Mesenchymal stem cell (in vitro differentiated cells and primary cell): Measurements from ENCODE around the gene DDX49.

Experiments used
- DNase-seq: peaks from one replicate; pipeline ENCODE4 v3.0.0-alpha.2; 2013
- H2AFZ ChIP-seq: one replicate; pipeline ENCODE4 v1.6.1; 2013; ENCODE audit warnings: low read depth, mild to moderate bottlenecking, control low read depth, inconsistent platforms, low read length, moderate library complexity
- H2AK5ac ChIP-seq: 2 replicates; pipeline ENCODE4 v1.6.1; 2013; ENCODE audit warnings: low read length, moderate library complexity, mild to moderate bottlenecking, inconsistent platforms; ENCODE audit not compliant: severe bottlenecking
- H2BK120ac ChIP-seq: one replicate; pipeline ENCODE4 v1.6.1; 2013; ENCODE audit warnings: low read depth, mild to moderate bottlenecking, inconsistent platforms, low read length, moderate library complexity
- H2BK12ac ChIP-seq, 2 experiments: one replicate each; pipeline ENCODE4 v1.6.1; 2013; ENCODE audit warnings: inconsistent platforms in 2 of 2, low read length in 2 of 2, mild to moderate bottlenecking in 2 of 2, moderate library complexity in 2 of 2, control low read depth in 1 of 2
- H2BK15ac ChIP-seq: one replicate; pipeline ENCODE4 v1.6.1; 2013; ENCODE audit warnings: mild to moderate bottlenecking, low read depth, inconsistent platforms; ENCODE audit not compliant: poor library complexity, severe bottlenecking
- H2BK5ac ChIP-seq: 2 replicates; pipeline ENCODE4 v1.6.1; 2013; ENCODE audit warnings: low read depth, mild to moderate bottlenecking, low read length, control low read depth, inconsistent platforms; ENCODE audit not compliant: poor library complexity, severe bottlenecking
- H3K14ac ChIP-seq, 2 experiments: one replicate each; pipeline ENCODE4 v1.6.1; 2013; ENCODE audit warnings: inconsistent platforms in 2 of 2, low read length in 2 of 2, control low read depth in 1 of 2, mild to moderate bottlenecking in 1 of 2, moderate library complexity in 1 of 2
- H3K18ac ChIP-seq, 2 experiments: one replicate each; pipeline ENCODE4 v1.6.1; 2013; ENCODE audit warnings: inconsistent platforms in 2 of 2, low read length in 2 of 2, control low read depth in 1 of 2, low read depth in 1 of 2, mild to moderate bottlenecking in 1 of 2
- H3K23ac ChIP-seq, 2 experiments: one replicate each; pipeline ENCODE4 v1.6.1; 2013; ENCODE audit warnings: inconsistent platforms in 2 of 2, low read length in 2 of 2, mild to moderate bottlenecking in 2 of 2, moderate library complexity in 2 of 2, control low read depth in 1 of 2
- H3K27ac ChIP-seq: 2 replicates; pipeline ENCODE4 v1.5.1; 2013; ENCODE audit warnings: mild to moderate bottlenecking, moderate library complexity, low read length, control low read depth, inconsistent platforms; ENCODE audit not compliant: poor library complexity, severe bottlenecking
- H3K27me3 ChIP-seq, 2 experiments: 2 replicates each; pipeline versions ENCODE4 v1.6.1 to v1.7.0; 2013; ENCODE audit warnings: low read length in 2 of 2, mild to moderate bottlenecking in 2 of 2, moderate library complexity in 2 of 2, control low read depth in 1 of 2, inconsistent platforms in 1 of 2; ENCODE audit not compliant: control insufficient read depth in 1 of 2, insufficient read depth in 1 of 2
- H3K36me3 ChIP-seq, 2 experiments: 2 replicates each; pipeline versions ENCODE4 v1.6.1 to v1.7.0; 2013; ENCODE audit warnings: low read length in 2 of 2, control low read depth in 1 of 2, inconsistent platforms in 1 of 2, low read depth in 1 of 2, mild to moderate bottlenecking in 1 of 2; ENCODE audit not compliant: insufficient read depth in 2 of 2, control insufficient read depth in 1 of 2
- H3K4ac ChIP-seq, 2 experiments: one replicate each; pipeline ENCODE4 v1.6.1; 2013; ENCODE audit warnings: inconsistent platforms in 2 of 2, low read length in 2 of 2, mild to moderate bottlenecking in 2 of 2, moderate library complexity in 2 of 2, control low read depth in 1 of 2, low read depth in 1 of 2
- H3K4me1 ChIP-seq: 2 replicates; pipeline ENCODE4 v1.6.1; 2013; ENCODE audit warnings: low read depth, low read length, control low read depth; ENCODE audit not compliant: control insufficient read depth, insufficient read depth
- H3K4me2 ChIP-seq: 2 replicates; pipeline ENCODE4 v1.6.1; 2013; ENCODE audit warnings: low read length, mild to moderate bottlenecking, inconsistent platforms; ENCODE audit not compliant: poor library complexity, severe bottlenecking
- H3K4me3 ChIP-seq, 2 experiments: 2 replicates each; pipeline versions ENCODE4 v1.5.1 to v1.7.0; 2013; ENCODE audit warnings: low read length in 2 of 2, mild to moderate bottlenecking in 2 of 2, control low read depth in 1 of 2, low read depth in 1 of 2; ENCODE audit not compliant: insufficient read depth in 1 of 2
- H3K79me1 ChIP-seq: replicated peaks from 2 replicates; pipeline ENCODE4 v1.6.1; 2013; ENCODE audit warnings: mild to moderate bottlenecking, control low read depth, low read length, inconsistent platforms; ENCODE audit not compliant: poor library complexity, severe bottlenecking
- H3K9ac ChIP-seq: 2 replicates; pipeline ENCODE4 v1.7.0; 2013; ENCODE audit warnings: mild to moderate bottlenecking, low read length, moderate library complexity
- H3K9me3 ChIP-seq: 2 replicates; pipeline ENCODE4 v1.7.0; 2013; ENCODE audit warnings: mild to moderate bottlenecking, low read length; ENCODE audit not compliant: control insufficient read depth
- H4K8ac ChIP-seq: one replicate; pipeline ENCODE4 v1.6.1; 2013; ENCODE audit warnings: inconsistent platforms, mild to moderate bottlenecking, low read length, moderate library complexity
- H4K91ac ChIP-seq: one replicate; pipeline ENCODE4 v1.6.1; 2013; ENCODE audit warnings: mild to moderate bottlenecking, low read length, inconsistent platforms
- WGBS: methylation state at CpG from one replicate; pipeline ENCODE4 v1.1.7; 2013; ENCODE audit warnings: mixed read lengths; 5-methylcytosine and 5-hydroxymethylcytosine counted together

The DDX49 gene

DNA sequence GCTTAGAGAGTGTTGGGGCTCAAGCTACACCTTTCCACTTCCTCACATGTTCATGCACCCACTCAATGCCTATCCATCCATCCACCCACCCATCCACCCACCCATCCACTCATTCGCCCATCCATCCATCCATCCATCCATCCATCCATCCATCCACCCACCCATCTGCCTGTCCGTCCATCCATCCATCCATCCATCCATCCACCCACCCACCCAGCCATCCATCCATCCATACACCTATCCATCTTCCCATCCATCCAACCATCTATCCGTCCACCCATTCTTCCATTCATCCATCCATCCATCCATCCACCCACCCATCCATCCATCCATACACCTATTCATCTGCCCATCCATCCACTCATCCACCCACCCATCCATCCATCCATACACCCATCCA lies 34.6 kb downstream of the DDX49 start:
- no peak overlapping the region for H2BK15ac ChIP-seq
- H3K4ac ChIP-seq, result no peak overlapping the region
- no peak overlapping the region for H3K27ac ChIP-seq
- H3K79me1 ChIP-seq, result no peaks in the 10 kb centered on the region
- H2BK5ac ChIP-seq, result no peak overlapping the region
- H4K8ac ChIP-seq, result no peak overlapping the region
- H2BK12ac ChIP-seq, result no peak overlapping the region
- peaks cover 0 to 4% of the 10 kb centered on the region in 2 experiments for H3K27me3 ChIP-seq
- H2AFZ ChIP-seq, result no peak overlapping the region
- no peak overlapping the region for H3K23ac ChIP-seq
- H3K4me1 ChIP-seq, result no peaks in the 10 kb centered on the region
- no peak overlapping the region for H2AK5ac ChIP-seq
- no peaks in the 10 kb centered on the region for H3K9me3 ChIP-seq
- DNase-seq, result no peak
- H2BK120ac ChIP-seq, result no peak overlapping the region
- H3K36me3 ChIP-seq, result no peaks in the 10 kb centered on the region
- no peak overlapping the region for H3K9ac ChIP-seq
- H3K18ac ChIP-seq, result no peak overlapping the region
- H3K14ac ChIP-seq, result no peak overlapping the region
- no peak overlapping the region for H4K91ac ChIP-seq
- WGBS, result 82% methylated on average over 3 of the region's 3 CpGs
- H3K4me2 ChIP-seq, result no peak overlapping the region
- H3K4me3 ChIP-seq, result no peak overlapping the region

DNA sequence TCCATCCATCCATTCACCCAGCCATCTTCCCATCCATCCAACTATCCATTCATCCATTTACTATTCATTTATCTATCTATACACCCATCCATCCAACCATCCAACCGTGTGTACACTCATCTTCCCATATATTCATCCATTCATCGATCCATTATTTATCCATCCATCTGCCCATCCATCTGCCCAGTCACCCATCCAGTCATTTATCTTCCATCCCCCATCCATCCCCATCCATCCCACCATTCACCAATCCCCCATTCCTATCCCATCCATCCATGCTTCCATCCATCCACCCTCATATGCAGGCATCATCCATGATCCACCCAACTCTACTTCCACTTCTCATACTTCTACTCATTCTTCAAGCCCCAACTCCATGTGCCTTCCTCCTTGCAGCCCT lies 35.5 kb downstream of the DDX49 start:
- no peak overlapping the region for H2AK5ac ChIP-seq
- no peaks in the 10 kb centered on the region for H3K9me3 ChIP-seq
- H3K27ac ChIP-seq, result no peak overlapping the region
- no peak overlapping the region for H3K18ac ChIP-seq
- H3K14ac ChIP-seq, result no peak overlapping the region
- H3K36me3 ChIP-seq, result no peaks in the 10 kb centered on the region
- no peaks in the 10 kb centered on the region for H3K79me1 ChIP-seq
- H4K8ac ChIP-seq, result no peak overlapping the region
- H3K9ac ChIP-seq, result no peak overlapping the region
- peaks cover 0 to 5% of the 10 kb centered on the region in 2 experiments for H3K27me3 ChIP-seq
- H3K4me1 ChIP-seq, result no peaks in the 10 kb centered on the region
- no peak overlapping the region for H3K4ac ChIP-seq
- no peak for DNase-seq
- no peak overlapping the region for H4K91ac ChIP-seq
- WGBS, result 91% methylated on average over 2 of the region's 2 CpGs
- no peak overlapping the region for H2BK5ac ChIP-seq
- H2AFZ ChIP-seq, result no peak overlapping the region
- H3K4me2 ChIP-seq, result no peak overlapping the region
- no peak overlapping the region for H2BK12ac ChIP-seq
- no peak overlapping the region for H3K23ac ChIP-seq
- H2BK15ac ChIP-seq, result no peak overlapping the region
- no peak overlapping the region for H3K4me3 ChIP-seq
- no peak overlapping the region for H2BK120ac ChIP-seq

DNA sequence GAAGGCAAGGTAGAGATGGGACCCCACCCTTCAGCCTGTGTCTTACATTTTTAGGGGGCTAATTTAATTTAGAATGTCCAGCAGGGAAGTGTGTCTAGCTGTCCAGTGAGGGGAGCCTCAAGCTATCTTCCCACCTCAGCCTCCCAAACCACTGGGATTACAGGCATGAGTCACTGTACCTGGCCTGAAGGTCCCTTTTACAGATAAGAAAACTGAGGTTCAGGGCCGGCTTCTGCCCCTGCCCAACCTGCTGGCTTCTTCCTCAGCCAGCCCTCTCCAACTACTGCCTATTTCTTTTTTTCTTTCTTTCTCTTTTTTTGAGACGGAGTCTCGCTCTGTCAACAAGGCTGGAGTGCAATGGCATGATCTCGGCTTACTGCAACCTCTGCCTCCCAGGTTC lies 40.9 kb downstream of the DDX49 start:
- Histone ChIP-seq H3K14ac (no peak overlapping the region), H3K36me3 (no peaks in the 10 kb centered on the region), H3K4me3 (no peak overlapping the region), H3K18ac (no peak overlapping the region), H3K4me2 (no peak overlapping the region), H3K23ac (no peak overlapping the region), H2BK5ac (no peak overlapping the region), H3K79me1 (no peaks in the 10 kb centered on the region), H3K9ac (no peak overlapping the region), H3K4me1 (peaks cover 1% of the 10 kb centered on the region), H3K27ac (no peak overlapping the region), H3K27me3 (peaks cover 10 to 16% of the 10 kb centered on the region in 2 experiments), H2BK120ac (no peak overlapping the region), H4K8ac (no peak overlapping the region), H2AFZ (no peak overlapping the region), H2BK12ac (no peak overlapping the region), H2BK15ac (no peak overlapping the region), H4K91ac (no peak overlapping the region), H2AK5ac (no peak overlapping the region), H3K9me3 (no peaks in the 10 kb centered on the region), H3K4ac (no peak overlapping the region)
- WGBS, result 98% methylated on average over 4 of the region's 4 CpGs
- no peak for DNase-seq

DNA sequence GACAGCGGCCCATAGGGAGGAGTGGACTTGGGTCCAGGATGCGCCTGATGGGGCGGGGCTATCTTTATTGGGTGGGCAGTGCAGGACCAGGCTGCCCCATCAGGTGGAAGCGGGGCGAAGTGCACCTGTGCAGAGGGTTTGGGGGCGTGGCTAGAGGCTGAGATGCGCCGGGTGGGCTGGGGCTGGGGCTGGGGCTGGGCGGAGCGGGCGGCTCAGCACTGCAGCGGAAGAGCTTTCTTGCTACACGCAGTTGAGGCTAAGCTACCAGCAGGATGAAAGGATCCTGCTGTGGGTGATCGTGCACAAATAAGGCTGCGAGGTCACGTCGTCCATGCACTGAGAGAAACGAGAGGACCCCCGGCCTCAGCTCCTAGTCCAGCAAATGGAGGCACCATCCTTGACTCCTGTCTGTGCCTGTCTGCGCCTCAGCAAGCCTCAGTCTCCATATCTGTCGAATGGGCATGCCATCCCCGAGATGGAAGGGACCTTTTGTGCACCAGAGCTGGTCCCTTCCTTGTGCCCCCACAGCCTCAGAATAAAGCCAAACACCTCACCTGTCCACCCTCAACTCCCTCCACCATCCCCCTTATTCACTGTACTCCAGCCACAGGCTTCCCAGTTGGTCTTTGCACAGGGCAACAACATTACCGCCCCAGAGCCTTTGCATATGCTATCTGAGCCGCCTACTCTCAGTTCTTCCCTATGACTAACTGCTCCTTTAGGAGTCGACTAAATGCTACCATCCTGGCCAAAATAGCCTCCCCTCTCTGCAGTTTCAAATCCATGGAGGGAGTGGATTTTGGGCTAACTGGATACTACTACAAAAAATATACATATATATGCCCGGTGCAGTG lies 42.5 kb downstream of the DDX49 start:
- 23% methylated on average over 24 of the region's 26 CpGs for WGBS
- Histone ChIP-seq H3K4me2 (no peak overlapping the region), H2BK15ac (no peak overlapping the region), H3K4me3 (no peak overlapping the region), H2AK5ac (no peak overlapping the region), H2AFZ (no peak overlapping the region), H3K9me3 (no peaks in the 10 kb centered on the region), H3K27ac (no peak overlapping the region), H3K18ac (no peak overlapping the region), H3K4me1 (peaks cover 1% of the 10 kb centered on the region), H2BK12ac (no peak overlapping the region), H3K23ac (no peak overlapping the region), H3K9ac (no peak overlapping the region), H3K14ac (no peak overlapping the region), H3K79me1 (no peaks in the 10 kb centered on the region), H3K27me3 (peaks cover 10 to 16% of the 10 kb centered on the region in 2 experiments), H3K36me3 (no peaks in the 10 kb centered on the region), H4K91ac (no peak overlapping the region), H2BK120ac (no peak overlapping the region), H2BK5ac (no peak overlapping the region), H3K4ac (no peak overlapping the region), H4K8ac (no peak overlapping the region)
- DNase-seq, result no peak
